Measurements from ENCODE around the gene STAT5A.

- TF ChIP-seq CTCF (IDR thresholded peaks at IDR 0.05) (no peak), POLR2A (IDR thresholded peaks at IDR 0.05) (no peak)
Measured at GRCh38 chr17:42273474-42274252, 14.6 kb upstream of the STAT5A start.

Data from heart left ventricle (tissue), 13 donors.